Measurements from ENCODE around the gene MTHFD2L. TPM values are rescaled to one million over a fixed set of nuclear protein-coding genes. Genes with fewer than 3 reads are reported as not detected.

The MTHFD2L gene
- total and polyA plus RNA-seq, 9 of the 15 experiments (the other 6 are each of a cell fraction or from before 2014, with no cell fraction given), result 10.0 to 39.0 (median 26.0) TPM

DNA sequence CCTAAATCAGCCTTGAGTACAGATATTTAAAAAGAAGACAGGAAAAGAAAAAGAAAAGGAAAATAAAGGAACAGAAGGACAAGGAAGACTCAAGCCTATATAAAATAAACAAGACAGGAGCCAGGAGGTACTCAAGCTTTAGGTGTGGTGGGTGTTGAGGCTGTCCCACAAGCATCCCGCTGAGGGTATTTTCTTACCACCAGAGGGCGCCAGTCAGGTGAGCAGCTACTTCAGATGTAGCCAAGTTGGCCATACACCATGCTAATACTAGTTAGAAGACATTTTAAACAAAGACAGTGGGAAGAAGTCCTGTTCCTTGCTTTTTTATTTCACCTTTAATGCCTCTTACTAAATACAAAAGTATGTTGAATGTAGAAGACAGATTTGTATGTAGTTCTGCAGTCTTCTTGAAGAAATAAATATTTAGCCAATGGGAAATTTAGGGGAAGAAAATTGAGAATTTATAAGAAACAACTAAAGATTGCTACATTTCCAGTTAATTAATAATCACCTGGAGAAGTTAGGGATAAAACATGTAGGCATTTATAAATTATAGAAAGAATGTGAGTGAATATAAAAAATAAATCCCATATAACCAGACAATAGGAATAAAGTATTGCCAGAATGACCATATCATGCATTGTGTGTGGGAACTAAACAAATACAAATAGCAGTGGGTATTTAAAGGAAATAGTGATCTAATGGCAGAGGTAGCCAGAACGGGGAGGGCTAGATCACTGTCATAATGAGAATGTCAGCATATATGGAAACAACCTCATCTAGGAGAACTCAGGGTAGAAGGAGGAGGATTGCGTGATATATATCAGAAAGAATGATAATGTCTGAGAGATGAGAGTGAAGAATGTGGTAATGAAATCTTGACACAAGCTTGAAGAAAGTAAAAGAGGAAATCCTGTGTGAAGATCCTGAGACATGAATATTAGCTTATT, 71.0 kb downstream of the MTHFD2L start (continued):
- TF ChIP-seq SNAPC5 (CRISPR knock-in tag; IDR thresholded peaks at IDR 0.05) (no peak), SETDB1 (IDR thresholded peaks at IDR 0.05; ENCODE audit: low read length) (no peak), PCBP1 (IDR thresholded peaks at IDR 0.05; ENCODE audit: low read depth, low read length, poor library complexity, severe bottlenecking) (no peak), ZNF696 (CRISPR knock-in tag; conservative IDR thresholded peaks at IDR 0.05) (no peak), ILK (tag; IDR thresholded peaks at IDR 0.05; ENCODE audit: borderline replicate concordance, low read depth) (no peak), TOE1 (IDR thresholded peaks at IDR 0.05; ENCODE audit: borderline replicate concordance) (0 out of 2 replicates have a peak, but pooled peaks have one; percentile 24), TOE1 (CRISPR knock-in tag; IDR thresholded peaks at IDR 0.05; ENCODE audit: borderline replicate concordance, low read depth) (no peak)
- TF ChIP-seq, protein P1, sequence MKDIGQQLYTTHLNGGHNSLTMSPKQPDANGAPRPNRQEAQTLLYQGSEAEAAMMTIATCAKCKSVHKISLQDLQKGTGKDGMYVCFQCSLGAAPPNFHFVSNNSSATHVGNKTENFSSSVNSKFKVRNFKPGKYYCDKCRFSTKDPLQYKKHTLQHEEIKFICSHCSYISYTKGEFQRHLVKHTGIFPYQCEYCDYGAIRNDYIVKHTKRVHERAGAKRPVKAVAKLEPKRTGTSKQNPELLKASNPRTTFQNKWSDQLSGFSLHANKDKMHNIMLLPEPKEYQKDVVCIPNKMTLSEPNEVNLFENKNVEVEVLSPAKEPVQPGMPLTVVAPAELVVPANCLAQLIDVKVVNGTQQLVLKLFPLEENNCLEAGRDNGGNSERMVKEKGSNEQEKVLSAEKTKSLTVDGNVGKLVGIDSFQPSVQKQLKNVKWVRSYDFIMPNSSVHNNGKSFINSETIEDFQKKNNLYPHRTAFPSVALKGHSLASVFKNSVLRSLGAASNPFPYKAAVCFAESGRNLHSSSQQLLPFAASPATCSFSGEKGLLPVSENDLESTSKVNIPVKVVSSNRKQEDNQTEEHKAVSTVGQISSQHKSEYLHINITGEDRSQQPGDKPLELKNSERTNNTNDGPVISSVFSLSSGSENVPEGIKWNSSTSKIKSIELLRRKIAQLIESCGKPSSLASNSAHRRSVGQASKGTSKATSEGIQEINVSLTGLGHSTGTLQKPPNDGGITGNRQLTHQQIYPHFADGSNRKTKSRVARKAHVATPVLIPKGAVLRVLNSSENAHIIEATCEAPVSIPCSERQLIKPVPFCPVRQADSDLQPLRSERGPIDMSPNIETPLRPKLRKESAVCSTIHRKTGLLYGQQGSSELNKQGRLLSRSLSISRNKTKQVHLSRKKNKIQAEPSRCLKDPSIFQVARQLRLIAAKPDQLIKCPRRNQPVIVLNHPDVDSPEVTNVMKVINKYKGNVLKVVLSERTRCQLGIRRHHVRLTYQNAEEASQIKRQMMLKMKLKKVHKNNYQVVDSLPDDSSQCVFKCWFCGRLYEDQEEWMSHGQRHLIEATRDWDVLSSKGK (CRISPR knock-in tag; IDR thresholded peaks at IDR 0.05), result no peak
- TF ChIP-seq, protein P2, sequence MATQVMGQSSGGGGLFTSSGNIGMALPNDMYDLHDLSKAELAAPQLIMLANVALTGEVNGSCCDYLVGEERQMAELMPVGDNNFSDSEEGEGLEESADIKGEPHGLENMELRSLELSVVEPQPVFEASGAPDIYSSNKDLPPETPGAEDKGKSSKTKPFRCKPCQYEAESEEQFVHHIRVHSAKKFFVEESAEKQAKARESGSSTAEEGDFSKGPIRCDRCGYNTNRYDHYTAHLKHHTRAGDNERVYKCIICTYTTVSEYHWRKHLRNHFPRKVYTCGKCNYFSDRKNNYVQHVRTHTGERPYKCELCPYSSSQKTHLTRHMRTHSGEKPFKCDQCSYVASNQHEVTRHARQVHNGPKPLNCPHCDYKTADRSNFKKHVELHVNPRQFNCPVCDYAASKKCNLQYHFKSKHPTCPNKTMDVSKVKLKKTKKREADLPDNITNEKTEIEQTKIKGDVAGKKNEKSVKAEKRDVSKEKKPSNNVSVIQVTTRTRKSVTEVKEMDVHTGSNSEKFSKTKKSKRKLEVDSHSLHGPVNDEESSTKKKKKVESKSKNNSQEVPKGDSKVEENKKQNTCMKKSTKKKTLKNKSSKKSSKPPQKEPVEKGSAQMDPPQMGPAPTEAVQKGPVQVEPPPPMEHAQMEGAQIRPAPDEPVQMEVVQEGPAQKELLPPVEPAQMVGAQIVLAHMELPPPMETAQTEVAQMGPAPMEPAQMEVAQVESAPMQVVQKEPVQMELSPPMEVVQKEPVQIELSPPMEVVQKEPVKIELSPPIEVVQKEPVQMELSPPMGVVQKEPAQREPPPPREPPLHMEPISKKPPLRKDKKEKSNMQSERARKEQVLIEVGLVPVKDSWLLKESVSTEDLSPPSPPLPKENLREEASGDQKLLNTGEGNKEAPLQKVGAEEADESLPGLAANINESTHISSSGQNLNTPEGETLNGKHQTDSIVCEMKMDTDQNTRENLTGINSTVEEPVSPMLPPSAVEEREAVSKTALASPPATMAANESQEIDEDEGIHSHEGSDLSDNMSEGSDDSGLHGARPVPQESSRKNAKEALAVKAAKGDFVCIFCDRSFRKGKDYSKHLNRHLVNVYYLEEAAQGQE (IDR thresholded peaks at IDR 0.05; ENCODE audit: borderline replicate concordance), result peak; percentile 76
- TF ChIP-seq, protein P2 (CRISPR knock-in tag; IDR thresholded peaks at IDR 0.05; ENCODE audit: low read depth), result no peak

Data from K562 (cell line).